A673 (cell line): ENCODE results near the gene ANKRD52. TPM values are rescaled to one million over a fixed set of nuclear protein-coding genes. Genes with fewer than 3 reads are reported as not detected.

Source experiments
- BruUV-seq: library from RNA; stranded (reverse); fragments of 400-500 nt; replicated peaks from 2 replicates; lab custom pipeline; 2021; lab: Mats Ljungman, UMichigan
- CTCF ChIA-PET: fragments of 300-600 bp; sonication (Branson Sonifier 250); formaldehyde crosslinking; loops from one replicate; lab custom pipeline; 2022; ENCODE audit warnings: antibody characterized with exemption; lab: Charles Lee
- POLR2A ChIA-PET: fragments of 300-600 bp; sonication (Branson Sonifier 250); formaldehyde crosslinking; loops from one replicate; lab custom pipeline; 2022; ENCODE audit warnings: antibody characterized with exemption; ENCODE audit not compliant: low non-redundant PET; lab: Charles Lee
- DNase-seq: peaks from one replicate; pipeline ENCODE4 v3.0.0-alpha.2; 2015; ENCODE audit warnings: low spot score
- H3K27ac ChIP-seq: fragments of 200-600 bp; sonication (generic); 2 replicates; pipeline ENCODE4 v1.5.1; 2016; ENCODE audit warnings: mixed run types, low read depth, mild to moderate bottlenecking, mixed read lengths, antibody characterized with exemption, low read length; ENCODE audit not compliant: poor library complexity, severe bottlenecking
- H3K27me3 ChIP-seq: fragments of 200-600 bp; sonication (generic); replicated peaks from 2 replicates; pipeline ENCODE4 v1.6.1; 2017; ENCODE audit warnings: mixed run types, low read depth, mild to moderate bottlenecking, mixed read lengths, antibody characterized with exemption, low read length; ENCODE audit not compliant: insufficient read depth, poor library complexity
- H3K36me3 ChIP-seq: fragments of 200-600 bp; sonication (generic); 2 replicates; pipeline ENCODE4 v1.6.1; 2016; ENCODE audit warnings: mixed run types, mild to moderate bottlenecking, mixed read lengths, antibody characterized with exemption, low read length; ENCODE audit not compliant: insufficient read depth, poor library complexity, severe bottlenecking
- H3K4me1 ChIP-seq: fragments of 200-600 bp; sonication (generic); 2 replicates; pipeline ENCODE4 v1.6.1; 2017; ENCODE audit warnings: mixed run types, mild to moderate bottlenecking, mixed read lengths, antibody characterized with exemption, low read length; ENCODE audit not compliant: insufficient read depth, poor library complexity, severe bottlenecking
- H3K4me3 ChIP-seq: fragments of 200-600 bp; sonication (generic); 2 replicates; pipeline ENCODE4 v1.5.1; 2016; ENCODE audit warnings: low read depth, mixed run types, mild to moderate bottlenecking, mixed read lengths, low read length; ENCODE audit not compliant: poor library complexity, severe bottlenecking
- H3K9me3 ChIP-seq: fragments of 200-600 bp; sonication (generic); 2 replicates; pipeline ENCODE4 v1.6.1; 2016; ENCODE audit warnings: mixed run types, low read depth, mild to moderate bottlenecking, mixed read lengths, antibody characterized with exemption, low read length; ENCODE audit not compliant: poor library complexity, severe bottlenecking
- EZH2 ChIP-seq: fragments of 200-600 bp; sonication (generic); IDR thresholded peaks from 2 replicates; pipeline ENCODE4 v1.6.1; 2017; ENCODE audit warnings: borderline replicate concordance, low read depth, mild to moderate bottlenecking, mixed read lengths, antibody characterized with exemption, low read length; ENCODE audit not compliant: poor library complexity, severe bottlenecking
- intact Hi-C: fragments of 100-400 bp; cut with micrococcal nuclease; formaldehyde crosslinking; loops from one replicate; pipeline ENCODE4 v1.10.0; 2022; ENCODE audit not compliant: unreplicated experiment
- total RNA-seq: library from RNA; stranded (reverse); gene quantifications from 2 replicates; pipeline ENCODE4 v1.2.3, GENCODE V29; 2021
- TF ChIP-seq, protein P1 (sequence below): fragments of 300-800, 200-600 bp; sonication (generic); conservative IDR thresholded peaks from 2 replicates; pipeline ENCODE4 v1.5.1; 2017; ENCODE audit warnings: low read depth, mild to moderate bottlenecking, antibody characterized with exemption, low read length, moderate library complexity, mixed read lengths

Gene ANKRD52
- total RNA-seq, 1 experiment from 2014 or later = 74.7 TPM

DNA sequence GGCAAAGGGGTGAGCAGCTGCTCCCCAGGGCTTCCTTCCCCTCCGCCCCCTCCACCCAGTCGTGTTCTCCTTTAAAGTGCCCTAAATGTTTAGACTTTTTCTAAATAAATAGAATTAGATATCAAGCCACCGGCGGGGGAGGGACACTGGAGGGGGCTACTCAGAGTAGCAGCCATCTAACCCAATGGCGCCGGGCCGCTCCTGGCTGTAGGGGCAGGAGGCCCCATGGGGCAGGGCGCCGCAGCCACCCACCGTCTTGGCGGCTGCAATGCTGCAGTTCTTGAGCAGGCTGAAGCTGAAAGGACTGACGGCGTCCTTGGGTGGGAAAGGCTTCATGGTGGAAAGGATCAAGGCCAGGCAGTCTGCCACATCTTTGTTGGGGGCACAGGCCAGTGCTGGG is 15.2 kb downstream of the ANKRD52 start:
- no TSS peak for BruUV-seq
- Histone ChIP-seq H3K27me3 (no peaks in the 10 kb centered on the region), H3K27ac (no peak overlapping the region), H3K4me1 (no peaks in the 10 kb centered on the region), H3K36me3 (peaks cover 73% of the 10 kb centered on the region), H3K9me3 (no peaks in the 10 kb centered on the region), H3K4me3 (no peak overlapping the region)
- no peak for DNase-seq
- POLR2A ChIA-PET = no interaction called here
- CTCF ChIA-PET = interaction anchor here (0.6 kb wide), 1 partner anchor 10 kb away, joined by 9 read pairs; no protein-coding TSS in a partner anchor
- TF ChIP-seq, protein P1, sequence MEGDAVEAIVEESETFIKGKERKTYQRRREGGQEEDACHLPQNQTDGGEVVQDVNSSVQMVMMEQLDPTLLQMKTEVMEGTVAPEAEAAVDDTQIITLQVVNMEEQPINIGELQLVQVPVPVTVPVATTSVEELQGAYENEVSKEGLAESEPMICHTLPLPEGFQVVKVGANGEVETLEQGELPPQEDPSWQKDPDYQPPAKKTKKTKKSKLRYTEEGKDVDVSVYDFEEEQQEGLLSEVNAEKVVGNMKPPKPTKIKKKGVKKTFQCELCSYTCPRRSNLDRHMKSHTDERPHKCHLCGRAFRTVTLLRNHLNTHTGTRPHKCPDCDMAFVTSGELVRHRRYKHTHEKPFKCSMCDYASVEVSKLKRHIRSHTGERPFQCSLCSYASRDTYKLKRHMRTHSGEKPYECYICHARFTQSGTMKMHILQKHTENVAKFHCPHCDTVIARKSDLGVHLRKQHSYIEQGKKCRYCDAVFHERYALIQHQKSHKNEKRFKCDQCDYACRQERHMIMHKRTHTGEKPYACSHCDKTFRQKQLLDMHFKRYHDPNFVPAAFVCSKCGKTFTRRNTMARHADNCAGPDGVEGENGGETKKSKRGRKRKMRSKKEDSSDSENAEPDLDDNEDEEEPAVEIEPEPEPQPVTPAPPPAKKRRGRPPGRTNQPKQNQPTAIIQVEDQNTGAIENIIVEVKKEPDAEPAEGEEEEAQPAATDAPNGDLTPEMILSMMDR = no peak
- no peak for TF ChIP-seq EZH2
- intact Hi-C loops = no loop called here

DNA sequence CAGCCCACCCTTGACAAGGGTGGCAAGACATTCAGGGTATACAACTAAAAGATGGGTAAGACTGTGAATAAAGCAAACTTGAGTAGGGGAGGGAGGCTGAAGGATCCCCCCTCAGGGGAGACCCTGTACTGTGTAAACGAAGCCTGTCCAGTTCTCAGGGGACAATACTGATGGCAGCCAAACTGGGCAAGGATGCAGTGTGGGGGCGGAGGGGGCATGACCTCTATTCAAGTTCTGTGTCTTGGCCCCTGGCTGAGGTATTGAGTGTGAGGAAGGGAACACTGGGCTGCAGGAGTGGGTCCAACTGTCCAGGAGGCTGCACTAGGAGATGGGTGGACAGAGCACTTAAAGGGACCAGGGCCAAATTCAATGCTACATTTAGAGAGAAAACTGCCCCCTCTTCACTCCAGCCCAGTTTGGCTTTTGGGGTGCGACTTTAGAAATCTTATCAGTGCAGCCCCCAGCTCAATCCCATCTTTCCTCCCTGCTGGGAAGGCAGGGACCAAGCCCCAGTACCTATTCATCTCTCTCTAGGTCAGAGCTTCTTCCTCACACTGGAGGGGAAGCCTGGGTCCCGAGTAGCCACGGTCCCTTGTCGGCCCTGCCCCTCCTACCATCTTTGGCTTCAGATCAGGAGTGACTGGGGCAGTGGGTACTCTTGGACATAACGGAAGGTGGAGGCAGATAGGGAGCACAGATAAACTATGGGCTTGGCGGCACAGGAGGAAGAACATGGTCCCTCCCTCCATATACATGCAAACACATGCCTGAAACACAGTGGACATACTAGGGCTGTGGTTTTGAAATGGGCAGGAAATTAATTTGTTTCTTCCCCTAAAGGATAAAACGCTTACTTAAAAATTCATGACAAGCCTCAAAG is 16.5 kb downstream of the ANKRD52 start:
- CTCF ChIA-PET = no interaction called here
- Histone ChIP-seq H3K27me3 (no peaks in the 10 kb centered on the region), H3K36me3 (peaks cover 61% of the 10 kb centered on the region), H3K27ac (no peak overlapping the region), H3K4me3 (no peak overlapping the region), H3K4me1 (no peaks in the 10 kb centered on the region), H3K9me3 (no peaks in the 10 kb centered on the region)
- BruUV-seq = no TSS peak
- TF ChIP-seq, protein P1 = no peak
- no peak for TF ChIP-seq EZH2
- no peak for DNase-seq
- intact Hi-C loops = no loop called here
- POLR2A ChIA-PET = no interaction called here

DNA sequence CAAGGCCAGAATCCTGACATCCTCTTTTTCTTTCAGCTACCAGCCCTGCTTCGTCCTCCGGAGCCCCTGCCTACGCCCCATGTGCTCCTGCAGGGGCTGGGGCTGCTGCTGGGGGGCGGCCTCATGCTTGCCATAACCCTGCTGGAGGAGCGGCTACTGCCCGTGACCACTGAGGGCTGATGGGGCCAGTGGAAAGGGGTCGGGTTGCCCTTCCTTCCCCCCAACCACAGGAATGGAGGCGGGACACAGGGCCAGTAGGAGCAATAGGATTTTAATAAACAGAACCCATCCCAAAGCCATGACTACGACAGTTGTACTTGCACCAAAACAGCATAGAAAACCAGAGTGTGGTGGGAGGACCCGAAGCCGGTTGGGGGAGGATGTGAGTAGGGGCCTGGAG is 20.6 kb downstream of the ANKRD52 start:
- no peak overlapping the region for H3K27ac ChIP-seq
- no peaks in the 10 kb centered on the region for H3K27me3 ChIP-seq
- H3K36me3 ChIP-seq = peaks cover 27% of the 10 kb centered on the region
- no peaks in the 10 kb centered on the region for H3K4me1 ChIP-seq
- CTCF ChIA-PET = no interaction called here
- H3K4me3 ChIP-seq = no peak overlapping the region
- no peak for TF ChIP-seq EZH2
- TF ChIP-seq, protein P1 = no peak
- no TSS peak for BruUV-seq
- POLR2A ChIA-PET = no interaction called here
- DNase-seq = no peak
- intact Hi-C loops = no loop called here
- H3K9me3 ChIP-seq = no peaks in the 10 kb centered on the region
